Ovary (tissue), 3 donors: ENCODE data around the gene TLE4.

Experiments
- CTCF ChIP-seq, 3 donors: fragments of 450-650 bp in 2 of 3; fragments of 200-600 bp in 1 of 3; IDR thresholded peaks; one replicate each; pipeline versions ENCODE4 v1.5.1 to v1.8.0; 2016 to 2022; ENCODE audit warnings: antibody characterized with exemption in 3 of 3, mild to moderate bottlenecking in 1 of 3
- EP300 ChIP-seq: sonication (generic); formaldehyde crosslinking; IDR thresholded peaks from one replicate; pipeline ENCODE4 v1.6.1; 2017; ENCODE audit warnings: antibody characterized with exemption
- donor health status: DM: no; HTN: no; CAD: no.

- TF ChIP-seq CTCF (IDR thresholded peaks at IDR 0.05) (no peak), EP300 (no peak)
These were observed 202.6 kb downstream of the TLE4 start for GRCh38 chr9:79774356-79774755.
